ENCODE results near the gene FRMPD4.

GRCh38 chrX:12753366-12753765 lies 615.1 kb downstream of the FRMPD4 start:
- TF ChIP-seq CEBPB (IDR thresholded peaks at IDR 0.05; ENCODE audit: borderline replicate concordance in 1 of 2, low read depth in 2 of 2, low read length in 2 of 2) (no peak), NFIC (IDR thresholded peaks at IDR 0.05; ENCODE audit: low read depth, low read length) (no peak)

Measured in GM12878 (cell line).